CD4-positive, alpha-beta T cell treated with Interleukin-12 subunit alpha and Interleukin-12 subunit beta, for 1 hour (primary cell): ENCODE data around the gene NFYC.
"Not testable (repeated sequence)": the region's sequence is repeated elsewhere in the genome, so short reads cannot be mapped to it uniquely, and the experiment has no call there.

Experiments
- DNase-seq: peaks from one replicate; pipeline ENCODE4 v3.0.0-alpha.2; 2020

NFYC gene

GRCh38 chr1:40708750-40709099, 17.2 kb downstream of the NFYC start:
- DNase-seq = peak; percentile 74

DNA sequence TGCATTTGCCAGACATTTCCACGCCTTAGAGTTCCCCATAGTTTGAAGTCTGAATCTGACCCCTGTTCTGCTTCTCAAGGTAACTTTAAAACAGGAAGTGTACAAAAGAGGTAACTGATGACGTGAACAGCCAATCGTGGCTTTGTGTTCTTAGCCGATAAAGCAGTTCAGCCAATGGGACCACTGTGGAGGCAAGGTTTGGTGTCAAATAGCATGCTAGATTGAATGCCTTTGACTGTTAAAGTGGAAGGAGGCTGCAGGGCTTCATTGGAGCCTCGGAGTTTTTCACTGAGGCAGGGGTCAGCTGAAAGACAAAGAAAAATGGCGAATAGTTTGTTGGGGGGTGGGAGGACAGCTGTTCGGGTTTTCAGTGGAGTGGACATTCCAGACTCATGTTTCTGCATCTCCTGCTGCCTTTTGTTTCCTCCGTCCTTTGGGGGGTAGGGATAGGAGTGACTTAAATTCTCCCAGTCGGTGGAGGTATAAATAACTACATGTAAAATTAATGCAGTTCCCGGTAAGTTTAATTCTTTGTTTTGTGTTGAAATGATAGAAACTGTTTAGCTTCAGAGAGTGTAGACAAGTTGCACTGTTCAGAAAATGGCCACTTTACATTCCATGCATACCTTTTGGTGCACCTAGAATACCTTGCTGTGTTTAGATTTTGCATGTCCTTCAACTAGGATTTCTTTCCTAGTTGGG, 17.7 kb downstream of the NFYC start:
- peak; percentile 87 for DNase-seq

DNA sequence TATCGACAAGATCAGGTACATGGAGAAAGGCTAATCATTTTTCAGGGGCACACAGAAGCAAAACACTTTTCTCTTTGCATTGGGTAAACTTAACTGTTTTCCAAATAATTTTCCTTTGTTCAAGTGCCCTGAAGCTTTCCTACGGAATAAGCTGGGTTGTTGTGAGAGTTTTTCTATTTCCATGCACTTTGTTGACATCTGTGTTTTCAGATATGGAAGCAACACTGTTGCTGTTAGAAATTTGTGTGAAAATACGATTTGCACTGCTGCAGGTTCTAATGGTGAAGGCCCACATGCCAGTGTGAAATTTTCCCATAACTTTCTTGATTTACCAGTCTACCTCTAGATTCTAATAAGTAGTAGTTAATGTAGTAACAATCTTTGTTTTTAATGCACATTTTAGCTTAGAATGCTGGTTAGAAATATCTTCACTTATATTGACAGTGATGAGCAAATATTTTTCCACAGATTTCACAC, 18.3 kb downstream of the NFYC start:
- no peak for DNase-seq

DNA sequence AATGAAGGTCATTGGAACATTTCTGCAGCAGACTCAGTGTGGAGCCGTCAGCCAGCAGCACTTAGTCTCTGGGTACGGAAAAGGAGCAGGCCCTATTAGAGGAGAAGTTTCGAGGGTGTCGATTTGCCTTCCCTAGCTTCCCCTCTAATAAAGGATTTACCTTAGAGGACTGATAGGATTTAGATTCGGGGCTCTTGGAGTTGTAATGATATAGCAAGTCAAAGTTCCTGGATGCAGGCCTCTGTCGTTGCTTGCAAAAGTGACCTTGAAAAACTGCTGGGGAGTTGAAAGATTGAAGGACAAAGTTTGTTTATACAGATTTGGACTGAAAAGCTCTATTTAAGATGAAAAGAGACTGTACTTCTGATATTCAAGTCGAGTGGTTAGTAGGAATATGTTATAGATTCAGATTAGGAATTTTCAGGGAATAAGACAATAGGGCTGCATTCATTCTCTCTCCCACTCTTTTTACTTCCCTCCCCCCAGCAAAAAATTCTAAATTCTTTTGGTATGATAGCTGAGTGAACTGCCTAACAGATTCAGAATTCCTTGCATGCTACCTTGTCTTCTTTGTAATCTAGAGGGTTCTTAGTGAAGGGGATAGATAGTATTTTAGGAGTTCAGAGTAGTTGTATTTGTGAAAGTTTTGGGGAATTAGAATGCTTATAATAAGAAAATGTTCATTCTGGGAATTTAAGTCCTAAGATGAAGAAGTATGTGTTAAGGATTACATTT, 19.2 kb downstream of the NFYC start:
- no peak for DNase-seq

GRCh38 chr1:40711465-40712404, 20.2 kb downstream of the NFYC start:
- DNase-seq = no peak

- DNase-seq = no peak
Observed at GRCh38 chr1:40712405-40712944, 21.0 kb downstream of the NFYC start.

GRCh38 chr1:40712997-40713396, 21.5 kb downstream of the NFYC start:
- DNase-seq = peak; percentile 72

GRCh38 chr1:40715491-40716059, 24.1 kb downstream of the NFYC start:
- no peak for DNase-seq

- no peak for DNase-seq
Observed at GRCh38 chr1:40717065-40717464, 25.6 kb downstream of the NFYC start.

- no peak for DNase-seq
Observed at GRCh38 chr1:40717955-40718354, 26.5 kb downstream of the NFYC start.

DNA sequence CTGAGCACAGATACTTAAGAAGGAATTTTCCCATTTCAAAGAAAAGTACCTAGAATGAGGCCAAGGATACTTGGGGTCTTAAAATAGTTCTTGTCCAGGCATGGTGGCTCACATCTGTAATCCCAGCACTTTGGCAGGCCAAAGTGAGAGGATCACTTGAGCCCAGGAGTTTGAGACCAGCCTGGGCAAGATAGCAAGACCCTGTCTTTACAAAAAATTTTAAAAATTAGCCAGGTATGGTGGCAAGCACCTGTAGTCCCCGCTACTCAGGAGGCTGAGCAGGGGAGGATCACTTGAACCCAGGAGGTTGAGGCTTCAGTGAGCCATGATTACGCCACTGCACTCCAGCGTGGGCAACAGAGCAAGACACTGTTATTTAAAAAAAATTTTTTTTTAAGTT, 29.0 kb downstream of the NFYC start:
- no peak for DNase-seq

DNA sequence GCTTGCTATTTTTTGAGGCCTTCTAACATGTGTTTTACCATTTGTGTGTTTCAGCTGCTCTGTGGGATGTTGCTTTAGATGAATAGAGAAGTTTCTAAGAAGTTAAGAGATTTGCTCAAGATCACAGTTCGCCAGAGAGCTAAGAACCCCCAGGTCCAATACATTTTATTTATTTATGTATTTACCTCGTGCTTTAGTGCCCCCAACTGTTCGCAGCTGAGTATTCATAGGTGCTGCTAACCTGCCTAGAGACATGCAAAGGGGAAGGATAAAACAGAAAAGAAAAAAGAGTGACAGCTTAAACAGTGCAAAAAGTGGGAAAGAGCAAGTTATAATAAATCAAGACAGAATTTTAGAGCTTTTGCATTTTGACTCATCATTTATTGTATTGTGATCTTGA, 31.1 kb downstream of the NFYC start:
- DNase-seq = no peak

DNA sequence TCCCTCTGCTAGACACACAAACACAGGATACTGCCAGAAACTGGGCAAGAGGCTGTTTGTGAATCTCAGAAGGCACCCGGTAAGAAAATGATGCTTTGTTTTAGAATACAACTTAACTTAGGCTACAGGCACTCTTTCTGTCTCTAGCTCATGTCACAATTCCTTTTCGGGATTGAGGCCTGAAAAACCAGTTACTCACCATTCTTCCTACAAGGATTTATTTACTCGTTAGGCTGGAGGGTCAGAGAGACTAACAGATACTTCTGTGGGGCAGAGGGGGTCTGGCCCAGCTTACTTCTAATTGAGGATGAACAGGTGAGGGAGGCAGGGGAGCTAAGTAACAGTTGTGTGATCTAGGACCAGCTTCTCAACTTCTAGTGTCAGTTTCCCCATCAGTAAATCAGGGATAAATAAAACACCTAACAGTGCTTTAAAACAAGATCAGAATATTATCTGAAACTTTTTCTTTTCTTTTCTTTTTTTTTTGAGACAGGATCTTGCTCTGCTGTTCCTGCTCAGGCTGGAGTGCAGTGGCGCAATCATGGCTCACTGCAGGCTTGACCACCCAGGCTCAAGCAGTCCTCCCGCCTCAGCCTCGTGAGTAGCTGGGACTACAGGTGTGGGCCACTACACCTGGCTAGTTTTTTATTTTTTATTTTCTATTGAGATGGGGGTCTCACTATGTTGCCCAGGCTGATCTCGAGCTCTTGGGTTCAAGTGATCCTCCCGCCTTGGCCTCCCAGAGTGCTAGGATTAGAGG, 31.9 kb downstream of the NFYC start:
- no peak for DNase-seq

- not testable (repeated sequence) for DNase-seq
Observed at GRCh38 chr1:40727662-40728061, 36.2 kb downstream of the NFYC start.

DNA sequence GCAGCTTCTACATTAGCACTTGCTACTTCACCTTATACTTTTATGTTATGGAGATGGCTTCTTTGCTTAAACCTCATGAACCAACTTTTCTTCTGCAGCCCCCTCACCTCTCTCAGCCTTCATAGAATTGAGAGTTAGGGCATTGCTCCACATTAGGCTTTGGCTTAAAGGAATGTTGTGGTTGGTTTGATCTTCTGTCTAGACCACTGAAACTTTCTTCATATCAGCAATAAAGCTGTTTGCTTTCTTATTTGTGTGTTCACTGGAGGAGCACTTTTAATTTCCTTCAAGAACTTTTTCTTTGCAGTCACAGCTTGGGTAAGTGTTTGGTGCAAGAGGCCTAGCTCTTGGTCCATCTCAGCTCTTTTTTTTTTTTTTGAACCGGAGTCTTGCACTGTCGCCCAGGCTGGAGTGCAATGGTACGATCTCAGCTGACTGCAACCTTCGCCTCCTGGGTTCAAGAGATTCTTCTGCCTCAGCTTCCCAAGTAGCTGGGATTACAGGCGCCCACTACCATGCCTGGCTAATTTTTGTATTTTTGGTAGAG, 37.9 kb downstream of the NFYC start:
- DNase-seq = not testable (repeated sequence)

DNA sequence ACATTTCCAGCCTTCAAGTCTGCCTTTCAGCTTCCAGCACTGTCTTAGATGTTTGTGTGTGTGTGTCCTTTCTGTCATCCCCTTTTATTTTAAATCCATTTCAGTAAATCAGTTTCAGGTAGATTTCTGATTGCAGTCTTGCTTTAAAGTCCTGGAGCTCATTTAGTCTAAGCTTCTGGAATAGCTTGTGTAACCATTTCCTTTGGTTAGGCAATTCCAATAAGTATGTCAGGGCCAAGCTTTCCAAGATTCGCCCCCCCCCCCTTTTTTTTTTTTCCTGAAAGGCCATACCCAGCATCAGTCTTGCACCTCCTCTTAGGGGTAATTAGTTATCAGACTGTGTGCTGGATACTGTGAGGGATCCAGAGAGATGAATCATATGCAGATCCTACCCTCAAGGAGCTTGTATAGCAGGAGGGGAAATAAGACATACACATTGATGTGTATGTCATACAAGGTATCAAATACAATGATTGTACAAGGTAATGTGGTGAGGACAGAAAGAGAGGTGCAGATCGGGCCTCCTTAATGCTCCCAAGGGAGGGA, 41.3 kb downstream of the NFYC start:
- DNase-seq = no peak

DNA sequence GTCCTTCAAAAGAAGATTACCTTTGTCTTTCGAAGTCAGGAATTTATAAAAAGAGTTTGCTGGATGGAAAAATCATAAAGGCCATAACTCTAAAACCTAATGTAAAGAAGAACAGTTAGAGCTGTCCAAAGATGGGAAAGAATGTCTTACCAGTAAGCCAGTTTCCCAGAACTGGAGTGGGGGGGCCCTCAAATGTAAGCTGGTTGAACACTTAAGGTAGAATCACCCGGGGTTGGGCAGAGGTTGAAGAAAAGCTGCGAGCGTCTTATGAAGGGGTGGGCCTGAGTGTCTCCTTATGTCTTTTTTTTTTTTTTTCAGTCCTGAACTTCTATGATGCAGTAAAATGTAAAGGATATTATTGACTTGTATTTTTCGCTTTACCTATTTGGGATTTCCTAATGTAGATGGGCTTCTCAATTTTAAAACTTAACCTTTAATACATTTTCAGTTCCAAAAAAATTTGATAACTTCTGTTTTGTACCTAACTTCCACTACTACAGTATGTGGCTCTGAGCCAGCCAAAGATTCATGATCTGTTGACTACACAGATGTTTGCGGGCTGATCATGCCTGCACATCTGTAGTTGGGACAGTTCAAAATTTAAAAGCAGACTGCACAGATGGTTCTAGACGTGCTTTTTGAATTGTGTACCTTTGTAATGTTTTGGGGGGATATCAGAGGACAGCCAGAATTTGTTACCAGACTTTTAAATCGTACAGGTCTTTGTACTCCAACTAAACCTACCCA, 43.6 kb downstream of the NFYC start:
- DNase-seq = no peak

GRCh38 chr1:40736085-40736531, 44.6 kb downstream of the NFYC start:
- no peak for DNase-seq

DNA sequence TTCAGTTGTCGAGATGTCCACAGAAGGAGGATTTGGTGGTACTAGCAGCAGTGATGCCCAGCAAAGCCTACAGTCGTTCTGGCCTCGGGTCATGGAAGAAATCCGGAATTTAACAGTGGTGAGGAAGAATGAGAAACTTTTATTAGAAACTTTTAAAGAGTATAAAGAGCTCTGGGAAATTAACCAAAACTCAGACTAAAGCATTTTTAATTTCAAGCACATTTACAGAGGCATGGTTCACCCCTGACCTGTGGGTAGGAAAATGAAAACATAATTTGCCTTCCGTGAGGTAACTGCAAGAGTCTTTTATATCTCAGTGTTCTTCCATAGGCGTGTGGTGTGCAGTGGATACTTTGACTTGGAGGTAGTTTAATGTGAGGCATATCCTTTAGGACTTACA, 47.3 kb downstream of the NFYC start:
- DNase-seq = no peak

- no peak for DNase-seq
Observed at GRCh38 chr1:40739455-40740008, 48.0 kb downstream of the NFYC start.
